Putamen (tissue), 1 donor: ENCODE measurements around the gene TCEAL7.
"Not testable (repeated sequence)": the region's sequence is repeated elsewhere in the genome, so short reads cannot be mapped to it uniquely, and the experiment has no call there.

Experiments
- DNase-seq: peaks from one replicate; pipeline ENCODE4 v3.0.0-alpha.2; 2016; ENCODE audit warnings: low spot score

The TCEAL7 gene, protein sequence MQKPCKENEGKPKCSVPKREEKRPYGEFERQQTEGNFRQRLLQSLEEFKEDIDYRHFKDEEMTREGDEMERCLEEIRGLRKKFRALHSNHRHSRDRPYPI

DNA sequence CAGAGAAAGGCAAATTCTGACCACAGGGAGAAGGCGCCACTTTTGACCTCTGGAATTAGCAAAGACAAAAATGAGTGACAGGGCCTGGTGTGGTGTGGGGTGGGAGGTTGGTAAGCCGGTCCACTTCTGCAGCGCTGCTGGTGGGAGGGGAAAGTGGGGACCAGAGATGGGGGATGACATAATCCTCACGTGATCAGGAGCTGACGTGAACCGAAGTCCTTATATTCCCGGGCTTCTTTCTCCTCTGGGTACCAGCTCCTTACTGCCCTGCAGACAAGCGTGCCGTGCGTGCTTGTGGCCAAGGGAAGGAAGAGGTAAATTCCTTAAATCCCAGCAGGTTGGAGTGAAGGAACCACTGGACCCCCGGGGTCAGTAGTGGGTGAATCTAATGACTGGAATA lies at the start of gene TCEAL7:
Gene TCEAL7, plus strand, starts transcription at position 249 of the 400 bp plus-strand sequence. CDS start 1,165 bp downstream, outside the sequence.
- DNase-seq: peak; percentile 80

DNA sequence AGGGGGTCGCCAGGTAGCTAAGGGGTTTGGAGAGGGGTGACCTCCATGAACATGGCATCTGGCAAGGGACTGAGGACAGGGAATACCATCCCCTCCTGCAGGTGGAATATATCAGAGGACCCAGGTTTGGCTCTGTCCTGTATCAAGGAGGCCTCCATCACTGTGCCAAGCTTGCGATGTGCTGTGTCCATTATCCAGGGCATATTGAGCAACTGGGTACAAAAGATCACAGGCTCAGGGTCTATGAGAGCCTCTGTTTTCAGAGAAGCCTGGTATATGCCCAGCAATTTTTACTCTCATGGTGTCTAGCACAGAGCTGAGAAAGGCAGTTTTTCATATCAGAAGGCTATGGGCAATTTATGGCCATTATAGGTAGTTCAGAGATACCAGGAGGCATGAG lies 36.9 kb upstream of the TCEAL7 start:
- DNase-seq: no peak

DNA sequence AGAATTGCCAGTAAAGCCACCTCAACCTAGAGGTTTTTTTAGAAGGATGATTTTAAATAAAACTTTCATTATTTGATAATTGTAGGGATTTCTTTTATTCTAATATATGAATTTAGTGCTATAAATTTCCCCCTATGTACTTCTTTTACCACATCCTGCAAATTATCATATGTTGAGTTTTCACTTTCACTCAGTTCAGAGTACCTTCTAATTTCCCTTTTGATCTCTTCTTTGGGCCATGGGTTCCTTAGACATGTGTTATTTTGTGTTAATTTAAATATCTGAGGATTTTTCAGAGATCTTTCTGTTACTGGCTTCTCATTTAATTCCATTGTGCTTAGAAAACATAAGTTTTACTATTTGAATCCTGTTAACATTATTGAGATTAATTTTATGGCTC lies 25.3 kb upstream of the TCEAL7 start:
- no peak for DNase-seq

DNA sequence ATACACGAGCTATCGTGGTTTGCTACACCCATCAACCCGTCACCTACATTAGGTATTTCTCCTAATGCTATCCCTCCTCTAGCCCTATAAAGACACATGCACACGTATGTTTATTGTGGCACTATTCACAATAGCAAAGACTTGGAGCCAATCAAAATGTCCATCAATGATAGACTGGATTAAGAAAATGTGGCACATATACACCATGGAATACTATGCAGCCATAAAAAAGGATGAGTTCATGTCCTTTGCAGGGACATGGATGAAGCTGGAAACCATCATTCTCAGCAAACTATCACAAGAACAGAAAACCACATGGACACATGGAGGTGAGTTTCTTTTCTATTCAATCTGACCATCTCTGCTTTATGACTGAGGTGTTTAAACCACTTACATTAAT lies 24.4 kb upstream of the TCEAL7 start:
- DNase-seq: not testable (repeated sequence)

DNA sequence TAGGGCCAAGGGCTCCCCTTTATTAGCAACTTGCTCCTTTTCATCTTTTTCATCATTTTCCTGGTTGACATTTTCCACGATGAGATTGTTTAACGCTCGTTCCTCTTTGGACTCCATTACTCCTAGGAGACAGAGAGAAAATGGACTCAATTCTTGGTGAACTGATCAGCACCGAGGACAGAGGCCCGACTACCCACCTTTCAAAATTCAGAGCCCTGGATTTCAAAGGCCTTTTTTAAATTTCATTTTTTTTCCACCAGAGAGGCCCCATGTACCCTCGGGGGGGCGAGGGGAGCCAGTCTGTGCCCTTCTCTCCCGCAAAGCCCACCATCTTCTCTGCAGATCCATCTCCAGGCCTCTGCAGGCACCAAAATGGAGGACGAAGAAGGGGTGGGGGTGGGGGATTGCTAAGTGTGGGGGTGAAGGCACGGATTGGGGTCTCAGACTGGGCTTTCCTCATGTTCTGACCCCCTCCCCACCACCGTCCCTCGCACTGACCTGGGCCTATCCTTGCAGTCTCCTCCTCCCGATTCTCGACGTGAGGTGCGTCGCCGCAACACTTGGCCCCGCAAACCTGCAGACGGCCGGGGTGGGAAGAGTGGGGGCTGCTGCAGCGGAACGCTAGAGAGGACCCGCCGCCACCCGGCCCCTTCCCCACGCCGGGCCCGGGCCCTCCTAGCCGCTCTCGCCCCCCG lies 20.0 kb upstream of the TCEAL7 start:
- no peak for DNase-seq

DNA sequence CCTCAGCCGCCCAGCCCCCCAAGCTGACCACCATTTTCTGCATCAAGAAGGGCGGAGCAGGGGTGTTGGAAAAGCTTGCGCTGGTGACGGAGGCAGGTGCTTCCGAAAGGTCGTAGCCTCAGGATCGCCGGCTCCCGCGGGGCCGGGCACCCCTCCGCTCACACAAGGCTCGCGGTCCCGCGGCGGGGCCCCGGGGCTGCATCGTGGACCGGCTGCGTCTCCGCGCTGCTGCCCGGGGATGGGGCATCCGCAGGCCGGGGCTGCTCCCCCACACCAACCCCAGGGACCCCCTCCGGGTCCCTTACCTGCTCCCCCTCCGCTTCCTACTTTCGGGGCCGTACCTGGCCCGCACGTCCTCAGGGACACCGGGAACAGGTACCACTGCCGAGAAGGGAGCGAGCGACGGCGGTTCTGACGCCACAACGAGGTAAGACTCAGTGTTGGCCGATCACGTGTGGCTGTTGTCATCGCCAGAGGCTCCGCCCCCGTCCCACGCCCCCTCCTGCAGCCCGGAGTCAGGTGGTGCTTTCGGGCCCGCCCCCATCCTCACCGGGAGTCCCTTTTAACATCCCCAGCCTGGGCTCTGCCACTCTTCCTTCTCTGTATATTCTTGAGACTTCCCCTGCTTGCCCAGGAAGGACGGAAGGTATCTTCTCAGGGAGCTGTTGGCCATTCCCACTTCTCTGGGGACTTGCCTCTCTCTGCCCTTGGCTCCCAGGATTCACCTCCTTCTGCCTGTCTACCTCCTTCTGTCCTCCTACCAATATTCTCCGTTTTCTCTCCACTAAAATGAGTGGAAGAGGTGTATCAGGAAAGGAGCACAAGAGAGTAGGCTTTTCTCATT lies 19.3 kb upstream of the TCEAL7 start, which contains the start of gene BEX2:
Gene BEX2, minus strand, starts transcription at position 436 of the 844 bp plus-strand sequence. CDS start 1,014 bp downstream, outside the sequence.
- peak; percentile 78 for DNase-seq

DNA sequence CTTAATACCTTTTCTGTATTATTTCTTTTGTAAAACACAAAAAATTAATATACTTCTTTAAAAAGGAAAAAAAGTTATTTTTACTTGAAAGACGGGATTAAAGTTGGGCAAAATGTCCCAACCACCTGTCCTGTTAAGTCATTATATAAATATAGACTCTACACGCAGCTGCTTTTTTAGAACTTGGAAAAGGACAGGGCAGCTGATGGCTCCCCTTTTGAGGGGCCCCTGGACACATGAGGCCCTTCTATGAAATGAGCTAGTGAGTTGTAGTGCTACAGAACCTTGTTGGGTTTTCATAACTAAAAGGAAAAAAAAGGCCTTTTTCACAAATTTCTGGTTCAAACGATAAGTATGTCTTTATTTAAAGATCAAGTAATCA lies 18.6 kb upstream of the TCEAL7 start:
- DNase-seq: no peak

DNA sequence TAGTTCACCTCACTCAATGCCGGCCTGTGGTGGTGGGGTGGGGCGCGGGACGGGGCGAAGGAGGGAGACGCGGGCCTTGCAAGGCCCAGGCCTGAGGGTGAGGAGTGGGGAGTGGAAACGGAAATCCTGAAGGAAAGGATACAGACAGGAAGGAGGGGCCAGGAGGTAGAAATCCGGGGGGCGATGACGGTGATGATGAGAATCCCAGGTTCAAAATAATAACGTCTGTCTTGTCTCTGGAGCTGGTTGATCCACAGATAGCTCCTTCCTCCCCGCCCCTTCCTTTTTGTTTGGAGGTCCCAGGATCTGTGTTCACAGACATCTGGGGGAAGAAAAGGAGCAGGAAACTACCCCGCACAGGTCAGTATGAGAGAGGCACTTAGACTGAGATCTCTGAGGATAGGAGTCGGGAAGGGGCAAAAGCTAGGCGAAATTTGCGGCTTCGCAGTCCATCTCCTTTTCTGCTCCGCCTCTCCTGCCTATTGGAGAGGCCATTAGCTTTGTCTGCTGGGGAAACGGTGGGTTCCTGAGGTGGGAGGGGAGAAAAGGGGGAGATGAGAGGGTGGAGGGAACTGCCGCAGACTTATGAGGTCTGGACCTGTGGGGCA lies 746 bp downstream of the TCEAL7 start:
- no peak for DNase-seq

DNA sequence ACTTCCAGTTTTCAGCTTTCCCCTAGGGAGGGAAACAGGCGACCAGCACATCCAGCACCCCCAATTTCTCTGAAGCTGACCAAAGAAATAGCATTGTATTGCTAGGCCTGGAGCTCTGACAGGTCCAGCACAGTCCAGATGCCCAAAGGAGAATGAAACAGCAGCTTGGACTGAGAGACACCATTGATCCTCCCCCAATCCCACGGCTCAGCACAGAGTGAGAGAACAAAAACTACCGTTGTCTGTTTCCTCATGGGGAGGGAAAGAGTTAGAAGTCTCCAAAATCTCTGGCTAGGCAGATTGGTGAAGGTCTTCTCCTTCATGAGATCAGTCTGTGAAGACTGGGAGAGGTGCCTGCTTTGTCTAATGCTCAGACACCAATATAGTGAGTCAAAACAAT lies 8.6 kb downstream of the TCEAL7 start:
- DNase-seq: peak; percentile 58

DNA sequence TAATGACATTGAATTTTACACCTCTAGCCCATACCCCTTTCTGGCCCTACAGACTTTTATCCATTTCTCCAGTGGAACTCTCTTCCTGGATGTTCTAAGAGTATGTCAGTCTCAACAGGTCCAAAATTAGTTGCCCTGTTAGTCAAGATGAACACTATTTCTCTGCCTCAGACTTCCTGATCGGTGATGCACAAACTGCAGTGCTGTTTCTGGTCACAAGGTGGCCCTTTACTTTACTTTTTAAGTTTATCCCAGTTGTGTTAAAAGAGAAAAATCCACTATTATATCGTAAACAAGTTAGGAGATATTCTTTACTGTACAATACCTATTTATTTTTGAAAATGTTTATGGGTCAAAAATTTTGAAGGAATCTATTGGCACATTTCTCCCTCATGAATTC lies 13.1 kb downstream of the TCEAL7 start:
- DNase-seq: peak; percentile 28

DNA sequence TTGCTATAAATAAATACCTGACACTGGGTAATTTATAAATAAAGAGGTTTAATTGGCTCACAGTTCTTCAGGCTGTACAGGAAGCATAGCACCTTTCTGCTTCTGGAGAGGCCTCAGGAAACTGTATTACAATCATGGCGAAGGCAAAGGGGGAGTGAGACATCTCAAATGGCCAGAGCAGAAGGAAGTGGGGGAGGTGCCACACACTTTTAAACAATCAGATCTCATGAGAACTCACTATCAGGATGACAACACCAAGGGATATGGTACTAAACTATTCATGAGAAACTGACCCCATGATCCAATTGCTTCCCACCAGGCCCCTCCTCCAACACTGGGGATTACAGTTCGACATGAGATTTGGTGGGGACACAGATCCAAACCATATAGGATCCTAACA lies 14.6 kb downstream of the TCEAL7 start:
- no peak for DNase-seq

DNA sequence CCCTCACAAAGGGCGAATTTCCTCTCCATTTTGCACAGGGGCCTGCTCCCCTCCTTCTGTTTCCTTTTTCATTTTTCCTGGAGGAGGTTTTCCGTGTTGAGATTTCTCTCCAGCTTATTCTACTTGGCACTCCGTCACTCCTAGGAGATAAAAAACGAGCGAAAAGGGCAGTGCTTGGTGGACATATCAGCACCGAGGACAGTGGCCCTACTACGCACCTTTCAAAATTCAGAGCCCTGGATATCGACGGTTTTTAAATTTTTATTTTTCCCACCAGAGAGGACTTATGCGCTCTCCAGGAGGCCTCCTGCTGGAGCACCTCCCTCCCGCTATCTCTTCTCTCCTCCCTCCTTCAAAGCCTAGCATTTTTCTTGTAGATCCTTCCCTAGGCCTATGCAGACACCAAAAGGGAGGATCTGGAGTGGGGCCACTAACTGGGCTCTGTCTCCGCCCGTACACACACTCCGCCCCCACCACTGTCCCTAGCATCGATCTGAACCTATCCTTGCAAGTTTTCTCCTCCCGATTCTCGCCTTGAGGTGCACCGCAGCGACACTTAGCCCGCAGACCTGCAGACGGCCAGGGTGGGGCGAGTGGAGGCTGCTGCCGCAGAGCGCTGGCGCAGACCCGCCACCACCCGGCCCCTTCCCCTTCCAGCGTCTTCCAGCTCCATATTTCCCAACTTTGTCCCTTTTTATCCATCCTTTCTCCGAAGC lies 17.8 kb downstream of the TCEAL7 start:
- DNase-seq: no peak

DNA sequence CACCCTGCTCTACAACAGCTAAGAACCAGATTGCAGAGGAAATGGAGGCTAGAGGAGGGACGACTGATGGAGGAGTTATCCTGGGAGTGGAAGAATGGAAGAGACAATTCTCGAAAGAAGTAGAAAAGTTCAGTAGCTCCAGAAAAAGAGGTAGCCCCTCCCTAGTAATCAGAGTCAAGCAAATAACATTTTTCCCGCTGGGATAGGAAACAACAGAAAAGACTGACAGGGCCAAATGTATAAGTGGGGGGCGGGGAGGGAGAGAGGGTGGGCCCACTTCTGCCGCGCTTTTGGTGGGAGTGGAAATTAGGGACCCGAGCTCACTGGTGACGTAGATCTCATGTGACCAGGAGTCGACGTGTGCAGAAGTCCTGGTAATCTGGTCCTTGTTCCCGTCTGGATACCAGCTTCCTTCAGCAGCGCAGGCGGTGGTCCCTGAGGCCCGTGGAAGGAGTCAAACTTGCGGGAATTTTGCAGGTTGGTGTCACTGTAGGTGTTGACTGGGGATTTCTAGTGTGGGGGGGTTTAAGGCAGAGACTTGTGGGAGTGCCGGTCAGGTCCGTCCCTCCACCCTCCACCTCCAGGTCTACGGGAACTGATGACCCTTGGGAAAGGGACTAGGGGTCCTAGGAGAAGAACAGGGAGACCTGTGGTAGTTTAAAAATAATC lies 26.2 kb downstream of the TCEAL7 start, which contains the start of gene TCEAL9:
Gene TCEAL9, plus strand, starts transcription at position 377 of the 669 bp plus-strand sequence. CDS start 1,179 bp downstream, outside the sequence.
- DNase-seq: peak; percentile 49

DNA sequence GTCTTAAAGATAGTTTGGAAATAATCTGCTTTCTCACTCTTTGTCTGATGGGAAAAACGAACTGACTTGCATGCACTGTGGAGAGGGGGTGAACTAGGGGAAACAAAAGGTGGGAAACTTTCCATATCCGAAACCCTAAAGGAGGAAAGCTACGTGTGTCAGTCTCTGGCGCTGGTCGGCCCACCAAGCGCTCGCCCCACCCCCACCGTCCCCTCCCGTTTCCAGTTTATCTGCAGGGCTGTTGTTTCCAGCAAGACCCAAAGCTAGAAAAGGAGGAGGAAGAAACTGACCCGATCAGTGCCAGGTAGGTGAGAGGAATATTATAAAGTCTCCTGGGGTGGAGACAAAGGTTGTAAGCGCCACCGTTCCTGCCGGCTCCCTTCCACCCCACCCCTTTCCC lies 26.8 kb downstream of the TCEAL7 start:
- peak; percentile 7 for DNase-seq

DNA sequence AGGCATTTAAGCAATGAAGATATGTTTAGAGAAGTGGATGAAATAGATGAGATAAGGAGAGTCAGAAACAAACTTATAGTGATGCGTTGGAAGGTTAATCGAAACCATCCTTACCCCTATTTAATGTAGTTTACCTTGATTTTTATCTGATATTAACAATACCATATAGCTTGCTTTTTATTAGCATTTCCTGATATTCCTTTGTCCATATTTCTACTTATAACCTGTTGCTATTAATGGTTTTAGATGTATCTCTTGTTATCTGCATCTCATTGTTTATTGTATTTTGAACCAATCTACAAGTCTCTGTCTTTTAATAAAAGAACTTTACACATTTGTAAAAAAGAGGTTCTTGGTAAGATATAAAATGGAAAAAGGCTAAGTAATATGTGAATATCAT lies 27.8 kb downstream of the TCEAL7 start:
- DNase-seq: no peak

DNA sequence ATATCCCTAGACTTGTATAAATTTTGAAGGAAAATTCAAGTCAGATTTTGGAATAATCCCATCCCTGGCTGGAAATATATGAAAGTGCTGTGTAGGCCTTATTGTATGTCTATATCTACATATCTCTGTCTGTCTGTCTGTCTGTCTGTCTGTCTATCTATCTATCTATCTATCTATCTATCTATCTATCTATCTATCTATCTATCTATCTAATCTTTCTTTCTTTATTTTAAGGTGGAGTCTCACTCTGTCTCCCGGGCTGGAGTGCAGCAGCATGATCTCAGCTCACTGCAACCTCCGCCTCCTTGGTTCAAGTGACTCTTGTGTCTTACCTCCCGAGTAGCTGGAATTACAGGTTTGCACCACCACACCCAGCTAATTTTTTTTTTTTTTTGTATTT lies 29.6 kb downstream of the TCEAL7 start:
- not testable (repeated sequence) for DNase-seq

DNA sequence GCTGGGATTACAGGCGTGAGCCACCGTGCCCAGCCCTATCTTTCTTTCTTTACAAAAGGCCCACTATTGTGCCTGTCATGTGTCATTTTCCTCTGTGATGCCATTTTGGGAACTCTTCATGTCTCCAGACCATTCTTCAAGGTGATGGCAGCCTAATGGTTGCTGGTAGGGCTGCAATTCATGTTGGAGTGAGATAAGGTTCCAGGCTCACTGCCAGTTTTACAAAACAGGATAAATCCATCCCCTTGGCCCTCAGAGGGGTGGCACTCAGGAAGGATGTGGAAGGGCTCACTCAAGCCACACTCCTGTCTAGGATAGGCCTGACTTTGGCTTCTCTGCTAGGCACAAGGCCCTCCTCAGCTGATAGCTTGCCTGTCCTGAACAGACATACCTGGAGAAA lies 30.1 kb downstream of the TCEAL7 start:
- DNase-seq: no peak

DNA sequence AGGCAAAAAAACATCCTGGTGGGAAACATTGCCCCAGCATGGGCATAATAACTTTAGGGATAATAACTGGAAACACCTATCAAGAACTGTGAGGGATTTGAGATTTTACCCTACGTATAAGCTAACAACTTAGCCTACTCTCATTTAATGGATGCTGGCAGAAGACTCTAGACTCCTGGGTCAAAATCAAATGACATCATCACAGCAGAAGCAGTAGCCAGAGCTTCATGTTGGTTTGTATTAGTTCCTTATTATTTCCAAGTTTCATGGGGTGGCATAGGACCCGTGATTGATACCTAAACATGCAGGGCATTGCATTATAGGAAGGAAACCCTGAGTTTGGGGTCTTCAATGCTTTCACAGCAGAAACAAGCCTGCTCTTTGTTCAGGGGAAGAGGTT lies 30.9 kb downstream of the TCEAL7 start:
- no peak for DNase-seq

DNA sequence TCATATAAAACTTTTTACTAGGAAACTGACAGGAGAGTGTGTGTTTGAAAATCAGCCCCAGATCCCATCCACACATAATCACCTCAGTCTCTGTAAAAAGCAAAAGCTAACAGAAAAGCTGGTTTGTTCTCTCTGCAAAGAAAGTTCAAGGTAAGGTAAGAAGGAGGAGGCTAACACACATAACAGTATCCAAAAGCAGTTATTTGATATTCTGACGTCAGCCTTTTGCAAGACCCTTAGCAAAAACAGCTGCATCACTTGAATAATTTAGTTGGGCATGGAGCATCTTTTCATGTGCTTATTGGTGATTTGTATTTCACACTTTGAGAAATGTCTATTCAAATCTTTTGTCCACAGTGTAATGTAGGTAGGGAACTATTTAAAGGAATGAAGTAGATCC lies 31.8 kb downstream of the TCEAL7 start:
- DNase-seq: no peak

DNA sequence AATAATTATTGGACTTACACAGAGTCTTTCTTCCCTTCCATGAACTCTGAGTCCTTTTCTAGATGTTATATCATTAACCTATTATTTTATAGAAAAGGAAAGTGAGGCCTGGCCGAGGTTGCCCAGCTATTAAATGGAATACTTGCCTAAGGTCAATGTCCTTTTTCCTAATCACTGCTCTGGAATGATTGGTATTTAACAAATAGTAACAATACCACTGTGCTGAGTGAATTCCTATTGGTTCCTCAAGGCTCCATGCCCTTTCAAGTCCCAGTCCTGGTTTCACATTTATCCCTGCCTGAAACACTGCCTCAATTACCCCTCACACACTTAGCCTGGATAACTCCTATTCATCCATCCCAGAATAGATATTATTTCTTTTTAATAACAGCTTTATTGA lies 32.4 kb downstream of the TCEAL7 start:
- DNase-seq: no peak

DNA sequence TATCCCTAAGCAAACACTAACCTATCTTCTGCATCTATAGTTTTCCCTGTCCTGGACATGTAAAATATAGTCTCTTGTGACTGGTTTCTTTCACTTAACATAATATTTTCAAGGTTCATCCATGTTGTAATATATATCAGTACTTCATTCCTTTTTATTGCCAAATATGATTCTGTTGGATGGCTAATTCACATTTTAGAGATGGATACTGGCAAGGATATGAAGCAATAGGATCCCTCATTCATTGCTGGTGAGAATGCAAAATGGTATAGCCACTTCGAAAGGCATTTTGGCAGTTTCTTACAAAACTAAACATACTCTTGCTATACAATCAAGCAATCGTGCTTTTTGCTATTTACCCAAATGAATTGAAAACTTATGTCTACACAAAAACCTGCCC lies 33.0 kb downstream of the TCEAL7 start:
- DNase-seq: no peak
